Mucosa of descending colon (tissue), 3 donors: ENCODE results near the gene GALNT10. TPM values are rescaled to one million over a fixed set of nuclear protein-coding genes. Genes with fewer than 3 reads are reported as not detected.

ENCODE experiments used
- ATAC-seq: fragments of 200-7000 bp; cut with Tn5 transposase; one replicate; pipeline ENCODE4 v1.9.1; 2020; ENCODE audit warnings: mild to moderate bottlenecking, moderate library complexity
- DNase-seq, 3 donors: peaks; one replicate each; pipeline ENCODE4 v3.0.0-alpha.2; 2020
- H3K36me3 ChIP-seq: fragments of 200-600 bp; one replicate; pipeline ENCODE4 v1.8.0; 2021; ENCODE audit warnings: low read depth, mild to moderate bottlenecking
- H3K4me1 ChIP-seq: fragments of 200-600 bp; one replicate; pipeline ENCODE4 v1.8.0; 2021; ENCODE audit warnings: low read depth, mild to moderate bottlenecking
- H3K4me3 ChIP-seq: fragments of 200-600 bp; one replicate; pipeline ENCODE4 v1.8.0; 2021; ENCODE audit warnings: mild to moderate bottlenecking
- H3K9me3 ChIP-seq: fragments of 200-600 bp; one replicate; pipeline ENCODE4 v1.8.0; 2021; ENCODE audit warnings: mild to moderate bottlenecking
- intact Hi-C, 2 donors: fragments of 100-400 bp; cut with DNase I in 1 of 2; cut with micrococcal nuclease in 1 of 2; formaldehyde crosslinking; loops; one replicate each; pipeline versions ENCODE4 v1.11.0 to v1.11.1; 2022; cut with DNase I, micrococcal nuclease
- total RNA-seq, 3 donors: library from RNA; stranded (reverse); fragmentation: NEBNext Ultra II Directional in 2 of 3; extraction: Animal tissue kit (Norgen Biotek cat#: 25700) in 2 of 3; gene quantifications; one replicate each; pipeline versions ENCODE4 v1.2.1 to v1.2.4, GENCODE V29; 2021 to 2023
- TF ChIP-seq, protein P1 (sequence below): fragments of 200-600 bp; IDR thresholded peaks from one replicate; pipeline ENCODE4 v1.8.0; 2022; ENCODE audit warnings: antibody characterized with exemption, mild to moderate bottlenecking
- donor health status: DM: no; HTN: no; CAD: no; lungs with moderate emphysema.
- donor health status: DM: no; HTN: no; CAD: no.
- donor health status: DM: no; HTN: yes; CAD: no.

GALNT10 gene
- total RNA-seq, 3 donors from 2014 or later = 38.5 to 51.5 (median 41.4) TPM

DNA sequence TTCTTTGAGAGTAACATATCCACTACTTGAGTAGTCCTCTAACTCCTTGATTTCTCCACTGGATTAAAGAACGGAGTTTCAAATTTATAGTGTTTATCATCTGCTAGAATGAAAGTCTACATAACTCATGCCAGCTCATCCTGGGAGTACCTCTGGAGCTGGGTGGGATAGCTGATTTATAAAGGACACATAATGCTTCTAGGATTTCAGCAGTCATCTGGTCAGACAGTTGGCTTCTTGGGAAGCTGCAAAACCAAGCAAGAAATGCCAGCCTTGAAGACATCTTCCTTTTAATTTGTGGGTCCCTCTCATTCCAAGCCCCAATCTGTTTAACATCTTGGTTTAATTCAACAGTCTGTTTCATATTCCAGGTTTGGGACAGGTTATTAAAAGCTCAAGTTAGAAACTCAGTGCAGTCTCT is 3.2 kb downstream of the GALNT10 start:
- TF ChIP-seq, protein P1, sequence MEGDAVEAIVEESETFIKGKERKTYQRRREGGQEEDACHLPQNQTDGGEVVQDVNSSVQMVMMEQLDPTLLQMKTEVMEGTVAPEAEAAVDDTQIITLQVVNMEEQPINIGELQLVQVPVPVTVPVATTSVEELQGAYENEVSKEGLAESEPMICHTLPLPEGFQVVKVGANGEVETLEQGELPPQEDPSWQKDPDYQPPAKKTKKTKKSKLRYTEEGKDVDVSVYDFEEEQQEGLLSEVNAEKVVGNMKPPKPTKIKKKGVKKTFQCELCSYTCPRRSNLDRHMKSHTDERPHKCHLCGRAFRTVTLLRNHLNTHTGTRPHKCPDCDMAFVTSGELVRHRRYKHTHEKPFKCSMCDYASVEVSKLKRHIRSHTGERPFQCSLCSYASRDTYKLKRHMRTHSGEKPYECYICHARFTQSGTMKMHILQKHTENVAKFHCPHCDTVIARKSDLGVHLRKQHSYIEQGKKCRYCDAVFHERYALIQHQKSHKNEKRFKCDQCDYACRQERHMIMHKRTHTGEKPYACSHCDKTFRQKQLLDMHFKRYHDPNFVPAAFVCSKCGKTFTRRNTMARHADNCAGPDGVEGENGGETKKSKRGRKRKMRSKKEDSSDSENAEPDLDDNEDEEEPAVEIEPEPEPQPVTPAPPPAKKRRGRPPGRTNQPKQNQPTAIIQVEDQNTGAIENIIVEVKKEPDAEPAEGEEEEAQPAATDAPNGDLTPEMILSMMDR = no peak
- ATAC-seq = no peak
- DNase-seq = no peak
- H3K4me1 ChIP-seq = peaks cover 26% of the 10 kb centered on the region
- H3K9me3 ChIP-seq = no peaks in the 10 kb centered on the region
- no peak overlapping the region for H3K4me3 ChIP-seq
- intact Hi-C loops = no loop called here
- H3K36me3 ChIP-seq = no peaks in the 10 kb centered on the region

DNA sequence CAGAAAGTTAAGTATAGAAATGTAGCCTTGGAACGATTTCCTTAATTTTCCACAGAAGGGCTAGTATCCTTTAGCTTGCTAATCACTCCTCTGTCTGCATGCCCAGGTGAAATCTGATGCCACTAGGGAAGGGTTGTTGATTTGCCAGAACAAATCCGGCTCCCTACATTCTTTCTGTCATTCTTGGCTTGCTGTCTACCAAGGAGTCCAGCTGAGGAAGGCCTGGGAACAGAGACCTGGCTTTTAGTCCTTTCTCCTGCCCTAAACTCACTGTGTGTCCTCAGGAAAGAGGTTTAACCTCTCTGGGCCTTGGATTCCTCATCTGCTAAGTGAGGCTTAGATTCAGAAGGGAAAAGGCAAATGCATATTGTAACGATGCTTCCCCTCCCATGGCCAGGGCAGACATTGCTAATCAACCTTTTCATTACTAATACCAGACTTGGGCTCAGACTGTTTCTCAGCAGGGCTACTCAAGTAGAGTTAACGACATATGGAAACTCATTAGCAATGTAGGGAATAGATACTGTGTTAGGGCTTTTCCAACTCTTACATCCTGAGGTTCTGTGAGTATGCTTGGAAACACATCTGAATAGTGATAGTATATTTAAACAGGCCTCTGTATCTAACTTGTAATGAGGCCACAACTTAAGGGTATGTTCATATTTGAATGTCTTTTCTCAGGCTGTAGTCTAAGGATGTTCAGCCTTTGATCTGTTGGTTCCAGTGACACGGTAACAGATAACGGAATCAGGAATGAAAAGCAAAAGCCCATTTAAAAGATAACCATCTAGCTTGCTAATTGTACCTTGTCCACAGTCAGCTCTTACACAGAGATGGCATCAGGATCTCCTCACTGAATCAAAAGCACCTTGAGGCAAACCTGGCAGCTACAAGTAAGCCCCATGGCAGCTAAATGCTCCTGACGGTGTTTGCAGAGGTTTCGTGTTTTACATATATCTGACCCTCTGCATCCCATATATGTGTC is 4.1 kb downstream of the GALNT10 start:
- DNase-seq = no peak
- no peak overlapping the region for H3K4me3 ChIP-seq
- H3K4me1 ChIP-seq = peaks cover 26% of the 10 kb centered on the region
- no peaks in the 10 kb centered on the region for H3K9me3 ChIP-seq
- intact Hi-C loops = no loop called here
- no peaks in the 10 kb centered on the region for H3K36me3 ChIP-seq
- ATAC-seq = no peak
- TF ChIP-seq, protein P1 = no peak

DNA sequence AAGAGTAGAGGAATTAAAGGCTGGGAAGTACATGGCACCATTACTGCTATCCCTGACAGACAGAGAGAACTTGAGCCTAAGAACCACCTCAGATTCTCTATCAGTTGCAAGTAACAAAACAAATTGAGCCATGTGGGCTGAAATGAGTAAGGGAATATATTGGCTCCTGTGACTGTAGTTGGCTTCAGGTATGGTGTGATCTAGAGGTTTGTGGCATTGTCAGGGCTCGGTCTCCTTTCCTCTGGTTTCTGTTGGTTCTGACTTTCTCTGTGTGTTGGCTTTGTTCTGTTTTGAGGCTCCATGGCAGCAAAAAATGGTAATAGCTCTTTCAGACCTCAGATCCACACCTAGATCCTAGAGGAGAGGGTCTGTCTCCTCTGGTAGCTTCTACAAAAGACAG is 5.7 kb downstream of the GALNT10 start:
- Histone ChIP-seq H3K4me3 (no peak overlapping the region), H3K4me1 (peaks cover 24% of the 10 kb centered on the region), H3K36me3 (no peaks in the 10 kb centered on the region), H3K9me3 (no peaks in the 10 kb centered on the region)
- ATAC-seq (no peak), DNase-seq (no peak)
- TF ChIP-seq, protein P1 = no peak
- intact Hi-C loops = no loop called here

DNA sequence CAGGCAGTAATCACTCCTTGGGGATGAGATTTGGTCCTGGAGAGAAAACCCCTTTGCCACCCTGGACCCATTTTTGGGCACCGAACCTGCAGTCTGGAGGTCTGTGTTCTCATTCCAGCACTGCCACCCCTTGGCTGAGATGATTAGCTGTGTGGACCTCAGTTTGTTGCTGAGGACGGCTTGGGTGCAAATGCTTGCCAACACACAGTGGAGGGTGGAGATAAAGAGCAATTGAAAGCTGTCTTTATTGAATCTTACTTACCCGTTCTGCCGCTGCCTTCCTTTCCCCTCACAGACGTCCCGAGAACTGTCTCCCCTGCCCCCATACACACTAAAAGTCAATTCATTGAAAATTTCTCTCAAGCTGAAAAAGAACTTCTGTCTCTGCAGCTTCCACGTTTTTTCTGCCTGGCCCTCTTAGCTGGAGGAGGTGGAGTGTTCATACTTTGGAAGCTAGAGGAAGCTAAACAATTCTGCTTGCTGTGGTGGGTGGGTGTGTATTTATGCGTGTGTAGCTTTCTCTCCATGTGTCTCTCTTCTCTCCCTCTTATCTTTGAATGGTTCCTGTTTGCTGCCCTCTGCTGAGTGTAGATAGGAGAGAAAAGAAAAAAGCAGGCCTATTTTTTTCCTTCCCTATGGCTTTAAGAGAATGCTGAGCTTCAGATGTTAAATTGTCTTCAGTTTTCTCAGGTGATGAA is 6.6 kb downstream of the GALNT10 start:
- H3K4me3 ChIP-seq = no peak overlapping the region
- intact Hi-C loops = no loop called here
- DNase-seq (peak in 1 of 3 donors; percentile 26), ATAC-seq (peak; percentile 68)
- H3K9me3 ChIP-seq = no peaks in the 10 kb centered on the region
- H3K36me3 ChIP-seq = no peaks in the 10 kb centered on the region
- H3K4me1 ChIP-seq = peaks cover 17% of the 10 kb centered on the region
- TF ChIP-seq, protein P1 = peak; percentile 8

DNA sequence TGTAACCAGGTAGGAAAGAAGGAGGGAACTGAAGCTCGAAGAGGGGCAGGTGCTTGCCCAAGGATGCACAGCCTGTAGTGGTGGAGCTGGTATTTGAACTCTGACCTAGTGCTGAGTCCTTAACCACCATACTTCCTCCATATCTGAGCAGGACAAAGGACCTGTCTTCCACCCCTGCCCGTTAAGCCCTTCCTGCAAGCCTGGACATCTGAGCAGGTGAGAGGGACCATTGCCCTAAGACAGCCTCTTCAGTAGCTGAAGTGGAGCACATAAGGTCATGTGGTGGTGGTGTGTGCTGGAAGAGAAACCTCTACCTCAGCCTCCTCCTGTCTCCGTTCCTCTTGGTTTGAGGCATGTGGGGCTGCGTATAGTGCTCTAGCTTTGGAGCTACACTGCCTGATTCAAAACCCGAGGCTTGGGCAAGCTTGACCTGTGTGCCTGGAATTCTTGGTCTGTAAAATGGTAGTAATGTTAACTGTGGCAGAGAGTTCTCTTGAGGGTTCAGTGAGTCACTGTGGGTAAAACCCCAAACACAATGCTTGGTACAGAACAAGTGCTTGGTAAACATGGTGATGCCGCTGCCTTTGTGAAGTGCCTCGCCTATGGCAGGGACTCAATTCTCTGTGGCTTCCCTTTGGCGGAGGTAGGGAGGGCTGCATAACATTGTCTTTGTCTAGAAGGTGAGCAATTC is 7.4 kb downstream of the GALNT10 start:
- Histone ChIP-seq H3K36me3 (no peaks in the 10 kb centered on the region), H3K4me1 (peaks cover 15% of the 10 kb centered on the region), H3K4me3 (no peak overlapping the region), H3K9me3 (no peaks in the 10 kb centered on the region)
- ATAC-seq (peak; percentile 66), DNase-seq (no peak)
- TF ChIP-seq, protein P1 = no peak
- intact Hi-C loops = no loop called here
